ENCODE results near the gene SCFD2. TPM values are rescaled to one million over a fixed set of nuclear protein-coding genes. Genes with fewer than 3 reads are reported as not detected.

The SCFD2 gene
- total and polyA plus RNA-seq, 5 donors from 2014 or later = 15.0 to 23.9 (median 16.3) TPM

GRCh38 chr4:52907510-52907909, 458.4 kb downstream of the SCFD2 start:
- peaks cover 40% of the 10 kb centered on the region for H3K36me3 Mint-ChIP-seq
- DNase-seq = no peak
- no peaks in the 10 kb centered on the region for H3K9me3 Mint-ChIP-seq
- ATAC-seq (ENCODE audit: low read depth in 2 of 2) = no peak
- H3K27ac Mint-ChIP-seq = no peak overlapping the region
- no peak overlapping the region for H3K4me3 Mint-ChIP-seq
- no peaks in the 10 kb centered on the region for H3K27me3 Mint-ChIP-seq
- no peak overlapping the region for H3K4me3 ChIP-seq (ENCODE audit: low read depth, low read length)
- H3K4me1 Mint-ChIP-seq = peaks cover 0 to 12% (median 5%) of the 10 kb centered on the region in 4 donors
- H3K4me1 ChIP-seq (ENCODE audit: control insufficient read depth, insufficient read depth, low read length, poor library complexity, severe bottlenecking) = no peaks in the 10 kb centered on the region
- H3K27ac ChIP-seq (ENCODE audit: insufficient read depth, low read length, poor library complexity, severe bottlenecking) = no peak overlapping the region
- H3K27me3 ChIP-seq (ENCODE audit: control insufficient read depth, insufficient read depth, low read length) = no peaks in the 10 kb centered on the region
- peaks cover 3% of the 10 kb centered on the region for H3K36me3 ChIP-seq (ENCODE audit: control insufficient read depth, insufficient read depth, low read length)
- H3K9me3 ChIP-seq (ENCODE audit: control insufficient read depth in 2 of 2, low read length in 2 of 2) = no peaks in the 10 kb centered on the region

GRCh38 chr4:52904421-52904820, 461.4 kb downstream of the SCFD2 start:
- H3K36me3 ChIP-seq (ENCODE audit: control insufficient read depth, insufficient read depth, low read length) = peaks cover 6% of the 10 kb centered on the region
- H3K4me3 Mint-ChIP-seq = no peak overlapping the region
- H3K9me3 ChIP-seq (ENCODE audit: control insufficient read depth in 2 of 2, low read length in 2 of 2) = no peaks in the 10 kb centered on the region
- DNase-seq (no peak), ATAC-seq (ENCODE audit: low read depth in 2 of 2) (no peak)
- H3K27ac Mint-ChIP-seq = no peak overlapping the region
- peaks cover 0 to 2% (median 0%) of the 10 kb centered on the region in 7 donors for H3K9me3 Mint-ChIP-seq
- H3K27me3 ChIP-seq (ENCODE audit: control insufficient read depth, insufficient read depth, low read length) = no peaks in the 10 kb centered on the region
- H3K27ac ChIP-seq (ENCODE audit: insufficient read depth, low read length, poor library complexity, severe bottlenecking) = no peak overlapping the region
- no peaks in the 10 kb centered on the region for H3K4me1 Mint-ChIP-seq
- peaks cover 48% of the 10 kb centered on the region for H3K36me3 Mint-ChIP-seq
- H3K4me3 ChIP-seq (ENCODE audit: low read depth, low read length) = no peak overlapping the region
- H3K27me3 Mint-ChIP-seq = no peaks in the 10 kb centered on the region
- no peaks in the 10 kb centered on the region for H3K4me1 ChIP-seq (ENCODE audit: control insufficient read depth, insufficient read depth, low read length, poor library complexity, severe bottlenecking)

- Histone ChIP-seq H3K27ac (ENCODE audit: insufficient read depth, low read length, poor library complexity, severe bottlenecking) (no peak overlapping the region), H3K4me3 (ENCODE audit: low read depth, low read length) (no peak overlapping the region), H3K36me3 (ENCODE audit: control insufficient read depth, insufficient read depth, low read length) (peaks cover 6% of the 10 kb centered on the region), H3K27me3 (ENCODE audit: control insufficient read depth, insufficient read depth, low read length) (no peaks in the 10 kb centered on the region), H3K9me3 (ENCODE audit: control insufficient read depth in 2 of 2, low read length in 2 of 2) (no peaks in the 10 kb centered on the region), H3K4me1 (ENCODE audit: control insufficient read depth, insufficient read depth, low read length, poor library complexity, severe bottlenecking) (no peaks in the 10 kb centered on the region)
- H3K27ac Mint-ChIP-seq = no peak overlapping the region
- DNase-seq (no peak), ATAC-seq (ENCODE audit: low read depth in 2 of 2) (no peak)
- H3K9me3 Mint-ChIP-seq = peaks cover 0 to 2% (median 0%) of the 10 kb centered on the region in 7 donors
- H3K4me1 Mint-ChIP-seq = no peaks in the 10 kb centered on the region
- no peak overlapping the region for H3K4me3 Mint-ChIP-seq
- no peaks in the 10 kb centered on the region for H3K27me3 Mint-ChIP-seq
- H3K36me3 Mint-ChIP-seq = peaks cover 44% of the 10 kb centered on the region
Observed at GRCh38 chr4:52903273-52903672, 462.6 kb downstream of the SCFD2 start.

- DNase-seq = peak in 1 of 3 donors; percentile 9
- peaks cover 22% of the 10 kb centered on the region for H3K36me3 Mint-ChIP-seq
- no peaks in the 10 kb centered on the region for H3K27me3 ChIP-seq (ENCODE audit: control insufficient read depth, insufficient read depth, low read length)
- no peak overlapping the region for H3K27ac ChIP-seq (ENCODE audit: insufficient read depth, low read length, poor library complexity, severe bottlenecking)
- no peaks in the 10 kb centered on the region for H3K36me3 ChIP-seq (ENCODE audit: control insufficient read depth, insufficient read depth, low read length)
- no peaks in the 10 kb centered on the region for H3K9me3 ChIP-seq (ENCODE audit: control insufficient read depth in 2 of 2, low read length in 2 of 2)
- H3K27ac Mint-ChIP-seq = no peak overlapping the region
- no peaks in the 10 kb centered on the region for H3K27me3 Mint-ChIP-seq
- no peak overlapping the region for H3K4me3 Mint-ChIP-seq
- H3K4me1 Mint-ChIP-seq = no peaks in the 10 kb centered on the region
- no peaks in the 10 kb centered on the region for H3K4me1 ChIP-seq (ENCODE audit: control insufficient read depth, insufficient read depth, low read length, poor library complexity, severe bottlenecking)
- no peak overlapping the region for H3K4me3 ChIP-seq (ENCODE audit: low read depth, low read length)
- H3K9me3 Mint-ChIP-seq = peaks cover 0 to 7% (median 2%) of the 10 kb centered on the region in 7 donors
- no peak for ATAC-seq (ENCODE audit: low read depth in 2 of 2)
Observed at GRCh38 chr4:52894443-52894842, 471.4 kb downstream of the SCFD2 start.

- no peak overlapping the region for H3K4me3 ChIP-seq (ENCODE audit: low read depth, low read length)
- H3K4me1 Mint-ChIP-seq = no peaks in the 10 kb centered on the region
- H3K27me3 Mint-ChIP-seq = no peaks in the 10 kb centered on the region
- no peaks in the 10 kb centered on the region for H3K36me3 ChIP-seq (ENCODE audit: control insufficient read depth, insufficient read depth, low read length)
- DNase-seq = no peak
- H3K36me3 Mint-ChIP-seq = peaks cover 28% of the 10 kb centered on the region
- no peak overlapping the region for H3K4me3 Mint-ChIP-seq
- H3K27ac Mint-ChIP-seq = no peak overlapping the region
- H3K27me3 ChIP-seq (ENCODE audit: control insufficient read depth, insufficient read depth, low read length) = no peaks in the 10 kb centered on the region
- H3K27ac ChIP-seq (ENCODE audit: insufficient read depth, low read length, poor library complexity, severe bottlenecking) = no peak overlapping the region
- ATAC-seq (ENCODE audit: low read depth in 2 of 2) = no peak
- H3K9me3 Mint-ChIP-seq = peaks cover 0 to 5% (median 2%) of the 10 kb centered on the region in 7 donors
- H3K9me3 ChIP-seq (ENCODE audit: control insufficient read depth in 2 of 2, low read length in 2 of 2) = no peaks in the 10 kb centered on the region
- no peaks in the 10 kb centered on the region for H3K4me1 ChIP-seq (ENCODE audit: control insufficient read depth, insufficient read depth, low read length, poor library complexity, severe bottlenecking)
Observed at GRCh38 chr4:52892880-52893279, 473.0 kb downstream of the SCFD2 start.

GRCh38 chr4:52891743-52892142, 474.1 kb downstream of the SCFD2 start:
- H3K4me1 ChIP-seq (ENCODE audit: control insufficient read depth, insufficient read depth, low read length, poor library complexity, severe bottlenecking) = no peaks in the 10 kb centered on the region
- Mint-ChIP-seq H3K4me3 (no peak overlapping the region), H3K27ac (no peak overlapping the region), H3K27me3 (no peaks in the 10 kb centered on the region), H3K9me3 (peaks cover 0 to 7% (median under 1%) of the 10 kb centered on the region in 7 donors), H3K36me3 (peaks cover 30% of the 10 kb centered on the region), H3K4me1 (no peaks in the 10 kb centered on the region)
- ATAC-seq (ENCODE audit: low read depth in 2 of 2) (no peak), DNase-seq (no peak)
- no peak overlapping the region for H3K4me3 ChIP-seq (ENCODE audit: low read depth, low read length)
- H3K27ac ChIP-seq (ENCODE audit: insufficient read depth, low read length, poor library complexity, severe bottlenecking) = no peak overlapping the region
- no peaks in the 10 kb centered on the region for H3K9me3 ChIP-seq (ENCODE audit: control insufficient read depth in 2 of 2, low read length in 2 of 2)
- H3K27me3 ChIP-seq (ENCODE audit: control insufficient read depth, insufficient read depth, low read length) = no peaks in the 10 kb centered on the region
- no peaks in the 10 kb centered on the region for H3K36me3 ChIP-seq (ENCODE audit: control insufficient read depth, insufficient read depth, low read length)

GRCh38 chr4:52890521-52890791, 475.4 kb downstream of the SCFD2 start:
- peaks cover 0 to 4% (median 0%) of the 10 kb centered on the region in 7 donors for H3K9me3 Mint-ChIP-seq
- H3K27me3 Mint-ChIP-seq = no peaks in the 10 kb centered on the region
- no peaks in the 10 kb centered on the region for H3K4me1 Mint-ChIP-seq
- no peak overlapping the region for H3K4me3 Mint-ChIP-seq
- Histone ChIP-seq H3K27ac (ENCODE audit: insufficient read depth, low read length, poor library complexity, severe bottlenecking) (no peak overlapping the region), H3K9me3 (ENCODE audit: control insufficient read depth in 2 of 2, low read length in 2 of 2) (no peaks in the 10 kb centered on the region), H3K36me3 (ENCODE audit: control insufficient read depth, insufficient read depth, low read length) (no peaks in the 10 kb centered on the region), H3K4me1 (ENCODE audit: control insufficient read depth, insufficient read depth, low read length, poor library complexity, severe bottlenecking) (no peaks in the 10 kb centered on the region), H3K4me3 (ENCODE audit: low read depth, low read length) (no peak overlapping the region), H3K27me3 (ENCODE audit: control insufficient read depth, insufficient read depth, low read length) (no peaks in the 10 kb centered on the region)
- no peak for ATAC-seq (ENCODE audit: low read depth in 2 of 2)
- peaks cover 40% of the 10 kb centered on the region for H3K36me3 Mint-ChIP-seq
- no peak overlapping the region for H3K27ac Mint-ChIP-seq
- DNase-seq = no peak

GRCh38 chr4:52889778-52890520, 475.9 kb downstream of the SCFD2 start:
- Mint-ChIP-seq H3K27me3 (no peaks in the 10 kb centered on the region), H3K4me1 (no peaks in the 10 kb centered on the region), H3K36me3 (peaks cover 44% of the 10 kb centered on the region), H3K9me3 (peaks cover 0 to 4% (median 0%) of the 10 kb centered on the region in 7 donors), H3K27ac (no peak overlapping the region), H3K4me3 (no peak overlapping the region)
- Histone ChIP-seq H3K27ac (ENCODE audit: insufficient read depth, low read length, poor library complexity, severe bottlenecking) (no peak overlapping the region), H3K27me3 (ENCODE audit: control insufficient read depth, insufficient read depth, low read length) (no peaks in the 10 kb centered on the region), H3K4me3 (ENCODE audit: low read depth, low read length) (no peak overlapping the region), H3K36me3 (ENCODE audit: control insufficient read depth, insufficient read depth, low read length) (no peaks in the 10 kb centered on the region), H3K9me3 (ENCODE audit: control insufficient read depth in 2 of 2, low read length in 2 of 2) (no peaks in the 10 kb centered on the region), H3K4me1 (ENCODE audit: control insufficient read depth, insufficient read depth, low read length, poor library complexity, severe bottlenecking) (no peaks in the 10 kb centered on the region)
- DNase-seq = peak in 1 of 3 donors; percentile 36
- ATAC-seq (ENCODE audit: low read depth in 2 of 2) = no peak

Measured in CD4-positive, CD25-positive, alpha-beta regulatory T cell (primary cell).